GM12873 (cell line): Measurements from ENCODE around the gene VPS35L.
A peak's percentile ranks its signal among the peaks of the same experiment; 100 is the strongest.

ENCODE experiments used
- CTCF ChIP-seq: IDR thresholded peaks from 2 replicates; pipeline ENCODE4 v1.5.1; 2012; ENCODE audit warnings: low read depth, mild to moderate bottlenecking, moderate library complexity, low read length, control low read depth; ENCODE audit not compliant: insufficient read depth; ENCODE audit errors: missing control alignments

Gene VPS35L

GRCh38 chr16:19555186-19555937 is at the start of gene VPS35L:
Gene VPS35L, plus strand, starts transcription at chr16:19555703. Its CDS starts 27 bp downstream, at chr16:19555730.
- TF ChIP-seq CTCF: peak; percentile 91

GRCh38 chr16:19506965-19507364 is 48.5 kb upstream of the VPS35L start:
- TF ChIP-seq CTCF: no peak

GRCh38 chr16:19507867-19508266 is 47.6 kb upstream of the VPS35L start:
- TF ChIP-seq CTCF: no peak

- TF ChIP-seq CTCF: no peak
Observed at GRCh38 chr16:19512297-19512696, 43.2 kb upstream of the VPS35L start.

- no peak for TF ChIP-seq CTCF
Observed at GRCh38 chr16:19513377-19514053, 42.0 kb upstream of the VPS35L start.

- no peak for TF ChIP-seq CTCF
Observed at GRCh38 chr16:19515757-19516156, 39.7 kb upstream of the VPS35L start.

- TF ChIP-seq CTCF: no peak
Observed at GRCh38 chr16:19517424-19518089, 37.9 kb upstream of the VPS35L start.
